Liver (tissue), 9 donors: ENCODE measurements around the gene CPAMD8. TPM values are rescaled to one million over a fixed set of nuclear protein-coding genes. Genes with fewer than 3 reads are reported as not detected.

Source experiments
- DNase-seq: peaks from one replicate; pipeline ENCODE4 v3.0.0-alpha.2; 2017; ENCODE audit warnings: low spot score
- H3K27ac ChIP-seq, 2 donors: one replicate each; pipeline ENCODE4 v1.7.0; 2013; ENCODE audit warnings: inconsistent platforms in 2 of 2, low read length in 2 of 2, control low read depth in 1 of 2, low read depth in 1 of 2, mild to moderate bottlenecking in 1 of 2
- H3K27me3 ChIP-seq, 4 donors: one replicate each; pipeline versions ENCODE4 v1.6.1 to v1.7.0; 2013; ENCODE audit warnings: low read length in 3 of 4, inconsistent platforms in 1 of 4, mild to moderate bottlenecking in 1 of 4, moderate library complexity in 1 of 4; ENCODE audit not compliant: control insufficient read depth in 4 of 4, insufficient read depth in 4 of 4
- H3K36me3 ChIP-seq, 4 donors: one replicate each; pipeline versions ENCODE4 v1.6.1 to v1.7.0; 2013; ENCODE audit warnings: low read length in 3 of 4, mild to moderate bottlenecking in 3 of 4, low read depth in 1 of 4, moderate library complexity in 1 of 4; ENCODE audit not compliant: control insufficient read depth in 4 of 4, insufficient read depth in 3 of 4
- H3K4me1 ChIP-seq, 4 donors: one replicate each; pipeline versions ENCODE4 v1.6.1 to v1.7.0; 2013; ENCODE audit warnings: low read length in 3 of 4, mild to moderate bottlenecking in 3 of 4, moderate library complexity in 1 of 4; ENCODE audit not compliant: control insufficient read depth in 4 of 4, insufficient read depth in 4 of 4
- H3K4me3 ChIP-seq, 3 donors: one replicate each; pipeline versions ENCODE4 v1.6.1 to v1.7.0; 2013; ENCODE audit warnings: low read length in 3 of 3, control low read depth in 1 of 3, low read depth in 1 of 3, mild to moderate bottlenecking in 1 of 3
- H3K9ac ChIP-seq, 2 donors: one replicate each; pipeline ENCODE4 v1.7.0; 2013; ENCODE audit warnings: low read length in 2 of 2, mild to moderate bottlenecking in 2 of 2, moderate library complexity in 2 of 2, control low read depth in 1 of 2, low read depth in 1 of 2
- H3K9me3 ChIP-seq, 4 donors: one replicate each; pipeline versions ENCODE4 v1.6.1 to v1.7.0; 2013; ENCODE audit warnings: low read length in 3 of 4; ENCODE audit not compliant: control insufficient read depth in 4 of 4
- EGR1 ChIP-seq, 2 donors: IDR thresholded peaks; 2 replicates each; pipeline ENCODE4 v1.6.1; 2016 to 2018; ENCODE audit warnings: antibody characterized with exemption in 2 of 2, low read depth in 2 of 2
- FOXA1 ChIP-seq: IDR thresholded peaks from 2 replicates; pipeline ENCODE4 v1.6.1; 2016; ENCODE audit warnings: antibody characterized with exemption
- FOXA2 ChIP-seq: IDR thresholded peaks from 2 replicates; pipeline ENCODE4 v1.6.1; 2016; ENCODE audit warnings: antibody characterized with exemption
- GABPA ChIP-seq, 2 donors: IDR thresholded peaks in 1 of 2; conservative IDR thresholded peaks in 1 of 2; 2 replicates each; pipeline ENCODE4 v1.6.1; 2016; ENCODE audit warnings: antibody characterized with exemption in 2 of 2, mild to moderate bottlenecking in 1 of 2, moderate library complexity in 1 of 2
- HNF4A ChIP-seq, 2 donors: conservative IDR thresholded peaks; 2 replicates each; pipeline ENCODE4 v1.6.1; 2016; ENCODE audit warnings: antibody characterized with exemption in 2 of 2, mild to moderate bottlenecking in 2 of 2
- HNF4G ChIP-seq: IDR thresholded peaks from 2 replicates; pipeline ENCODE4 v1.6.1; 2016; ENCODE audit warnings: antibody characterized with exemption
- JUND ChIP-seq, 2 donors: IDR thresholded peaks; 2 replicates each; pipeline ENCODE4 v1.6.1; 2016; ENCODE audit warnings: antibody characterized with exemption in 2 of 2
- NR2F2 ChIP-seq: IDR thresholded peaks from 2 replicates; pipeline ENCODE4 v1.6.1; 2016; ENCODE audit warnings: antibody characterized with exemption
- RAD21 ChIP-seq, 2 donors: IDR thresholded peaks; 2 replicates each; pipeline ENCODE4 v1.6.1; 2016; ENCODE audit warnings: antibody characterized with exemption in 2 of 2, mild to moderate bottlenecking in 2 of 2
- RXRA ChIP-seq, 2 donors: IDR thresholded peaks; 2 replicates each; pipeline ENCODE4 v1.6.1; 2017 to 2018; ENCODE audit warnings: antibody characterized with exemption in 2 of 2, mild to moderate bottlenecking in 1 of 2
- SP1 ChIP-seq: IDR thresholded peaks from 2 replicates; pipeline ENCODE4 v1.6.1; 2018; ENCODE audit warnings: antibody characterized with exemption, mild to moderate bottlenecking
- TAF1 ChIP-seq: conservative IDR thresholded peaks from 2 replicates; pipeline ENCODE4 v1.6.1; 2016; ENCODE audit warnings: antibody characterized with exemption, mild to moderate bottlenecking
- YY1 ChIP-seq: IDR thresholded peaks from 2 replicates; pipeline ENCODE4 v1.6.1; 2016; ENCODE audit warnings: antibody characterized with exemption, mild to moderate bottlenecking
- WGBS: extraction: QIAGEN DNeasy Blood & Tissue Kit; methylation state at CpG from one replicate; pipeline ENCODE4 v1.1.7; 2013; 5-methylcytosine and 5-hydroxymethylcytosine counted together
- polyA plus RNA-seq, 2 donors: library from polyadenylated mRNA; stranded (reverse) in 1 of 2; unstranded in 1 of 2; fragments of 200-250 nt in 1 of 2; fragments of >200 nt in 1 of 2; fragmentation: Nextera tagmentation in 1 of 2; extraction: Ambion mirVana in 1 of 2; gene quantifications; one replicate each; pipeline versions ENCODE4 v1.2.1 to v1.2.3, GENCODE V29; 2013 to 2015
- total RNA-seq, 2 donors: library from RNA; depleted of rRNA; stranded (reverse); fragments of >200 nt; gene quantifications; one replicate each; pipeline ENCODE4 v1.2.3, GENCODE V29; 2014
- TF ChIP-seq, protein P1 (sequence below): IDR thresholded peaks from 2 replicates; pipeline ENCODE4 v1.6.1; 2016; ENCODE audit warnings: antibody characterized with exemption
- TF ChIP-seq, protein P2 (sequence below): IDR thresholded peaks from 2 replicates; pipeline ENCODE4 v1.6.1; 2016; ENCODE audit warnings: antibody characterized with exemption, mild to moderate bottlenecking
- TF ChIP-seq, protein P3 (sequence below): IDR thresholded peaks from 2 replicates; pipeline ENCODE4 v1.6.1; 2016; ENCODE audit warnings: antibody characterized with exemption
- TF ChIP-seq, protein P4 (sequence below): IDR thresholded peaks from 2 replicates; pipeline ENCODE4 v1.6.1; 2016; ENCODE audit warnings: antibody characterized with exemption
- TF ChIP-seq, protein P5 (sequence below): fragments of 150-350 bp; IDR thresholded peaks from 2 replicates; pipeline ENCODE4 v1.5.1; 2017; ENCODE audit warnings: improper control_type of control experiment, low read depth, low read length; ENCODE audit not compliant: missing input control
- donor health status: healthy.
- donor health status: healthy.
- donor health status: healthy.
- donor health status: healthy.
- donor health status: healthy.

The CPAMD8 gene
- total and polyA plus RNA-seq, 4 donors: 0.92 to 1.4 (median 1.1) TPM

DNA sequence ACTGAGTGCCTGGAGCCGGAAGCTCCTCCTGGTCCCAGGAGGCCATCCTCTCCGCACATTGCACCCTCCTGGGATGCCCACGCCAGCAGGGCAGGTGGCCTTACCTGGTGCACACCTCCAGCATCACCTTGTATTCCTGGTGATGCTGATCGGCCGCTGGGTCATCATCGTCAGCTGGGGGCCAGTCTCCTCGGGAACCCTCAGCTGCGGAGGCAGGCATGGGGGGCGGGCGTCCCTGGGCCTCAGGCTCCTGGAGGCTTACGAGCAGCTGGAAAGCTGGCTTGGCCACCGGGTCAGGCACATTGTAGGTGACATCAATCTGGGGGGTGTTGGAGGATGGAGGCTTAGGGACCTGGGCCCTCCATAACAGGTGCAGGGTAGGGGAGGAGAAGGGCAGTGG lies 124.1 kb downstream of the CPAMD8 start:
- H3K9ac ChIP-seq: no peak overlapping the region
- H3K27ac ChIP-seq: no peak overlapping the region
- H3K27me3 ChIP-seq: no peaks in the 10 kb centered on the region
- no peaks in the 10 kb centered on the region for H3K36me3 ChIP-seq
- H3K9me3 ChIP-seq: no peaks in the 10 kb centered on the region
- no peak for DNase-seq
- no peaks in the 10 kb centered on the region for H3K4me1 ChIP-seq
- TF ChIP-seq HNF4G (no peak), GABPA (IDR thresholded peaks at IDR 0.05 in 1 of 2, conservative IDR thresholded peaks at IDR 0.05 in 1 of 2) (no peak), FOXA1 (no peak), RAD21 (IDR thresholded peaks at IDR 0.05) (no peak), TAF1 (no peak), SP1 (no peak), JUND (IDR thresholded peaks at IDR 0.05) (no peak), YY1 (no peak), EGR1 (IDR thresholded peaks at IDR 0.05; ENCODE audit: low read depth in 2 of 2) (no peak), NR2F2 (no peak), HNF4A (conservative IDR thresholded peaks at IDR 0.05) (no peak), RXRA (IDR thresholded peaks at IDR 0.05) (no peak)
- TF ChIP-seq, protein P1, sequence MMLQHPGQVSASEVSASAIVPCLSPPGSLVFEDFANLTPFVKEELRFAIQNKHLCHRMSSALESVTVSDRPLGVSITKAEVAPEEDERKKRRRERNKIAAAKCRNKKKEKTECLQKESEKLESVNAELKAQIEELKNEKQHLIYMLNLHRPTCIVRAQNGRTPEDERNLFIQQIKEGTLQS: no peak
- TF ChIP-seq, protein P2, sequence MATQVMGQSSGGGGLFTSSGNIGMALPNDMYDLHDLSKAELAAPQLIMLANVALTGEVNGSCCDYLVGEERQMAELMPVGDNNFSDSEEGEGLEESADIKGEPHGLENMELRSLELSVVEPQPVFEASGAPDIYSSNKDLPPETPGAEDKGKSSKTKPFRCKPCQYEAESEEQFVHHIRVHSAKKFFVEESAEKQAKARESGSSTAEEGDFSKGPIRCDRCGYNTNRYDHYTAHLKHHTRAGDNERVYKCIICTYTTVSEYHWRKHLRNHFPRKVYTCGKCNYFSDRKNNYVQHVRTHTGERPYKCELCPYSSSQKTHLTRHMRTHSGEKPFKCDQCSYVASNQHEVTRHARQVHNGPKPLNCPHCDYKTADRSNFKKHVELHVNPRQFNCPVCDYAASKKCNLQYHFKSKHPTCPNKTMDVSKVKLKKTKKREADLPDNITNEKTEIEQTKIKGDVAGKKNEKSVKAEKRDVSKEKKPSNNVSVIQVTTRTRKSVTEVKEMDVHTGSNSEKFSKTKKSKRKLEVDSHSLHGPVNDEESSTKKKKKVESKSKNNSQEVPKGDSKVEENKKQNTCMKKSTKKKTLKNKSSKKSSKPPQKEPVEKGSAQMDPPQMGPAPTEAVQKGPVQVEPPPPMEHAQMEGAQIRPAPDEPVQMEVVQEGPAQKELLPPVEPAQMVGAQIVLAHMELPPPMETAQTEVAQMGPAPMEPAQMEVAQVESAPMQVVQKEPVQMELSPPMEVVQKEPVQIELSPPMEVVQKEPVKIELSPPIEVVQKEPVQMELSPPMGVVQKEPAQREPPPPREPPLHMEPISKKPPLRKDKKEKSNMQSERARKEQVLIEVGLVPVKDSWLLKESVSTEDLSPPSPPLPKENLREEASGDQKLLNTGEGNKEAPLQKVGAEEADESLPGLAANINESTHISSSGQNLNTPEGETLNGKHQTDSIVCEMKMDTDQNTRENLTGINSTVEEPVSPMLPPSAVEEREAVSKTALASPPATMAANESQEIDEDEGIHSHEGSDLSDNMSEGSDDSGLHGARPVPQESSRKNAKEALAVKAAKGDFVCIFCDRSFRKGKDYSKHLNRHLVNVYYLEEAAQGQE: no peak
- TF ChIP-seq, protein P3, sequence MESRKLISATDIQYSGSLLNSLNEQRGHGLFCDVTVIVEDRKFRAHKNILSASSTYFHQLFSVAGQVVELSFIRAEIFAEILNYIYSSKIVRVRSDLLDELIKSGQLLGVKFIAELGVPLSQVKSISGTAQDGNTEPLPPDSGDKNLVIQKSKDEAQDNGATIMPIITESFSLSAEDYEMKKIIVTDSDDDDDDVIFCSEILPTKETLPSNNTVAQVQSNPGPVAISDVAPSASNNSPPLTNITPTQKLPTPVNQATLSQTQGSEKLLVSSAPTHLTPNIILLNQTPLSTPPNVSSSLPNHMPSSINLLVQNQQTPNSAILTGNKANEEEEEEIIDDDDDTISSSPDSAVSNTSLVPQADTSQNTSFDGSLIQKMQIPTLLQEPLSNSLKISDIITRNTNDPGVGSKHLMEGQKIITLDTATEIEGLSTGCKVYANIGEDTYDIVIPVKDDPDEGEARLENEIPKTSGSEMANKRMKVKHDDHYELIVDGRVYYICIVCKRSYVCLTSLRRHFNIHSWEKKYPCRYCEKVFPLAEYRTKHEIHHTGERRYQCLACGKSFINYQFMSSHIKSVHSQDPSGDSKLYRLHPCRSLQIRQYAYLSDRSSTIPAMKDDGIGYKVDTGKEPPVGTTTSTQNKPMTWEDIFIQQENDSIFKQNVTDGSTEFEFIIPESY: no peak
- TF ChIP-seq, protein P4, sequence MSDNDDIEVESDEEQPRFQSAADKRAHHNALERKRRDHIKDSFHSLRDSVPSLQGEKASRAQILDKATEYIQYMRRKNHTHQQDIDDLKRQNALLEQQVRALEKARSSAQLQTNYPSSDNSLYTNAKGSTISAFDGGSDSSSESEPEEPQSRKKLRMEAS: no peak
- H3K4me3 ChIP-seq: no peak overlapping the region
- WGBS: 92% methylated on average over 12 of the region's 12 CpGs

DNA sequence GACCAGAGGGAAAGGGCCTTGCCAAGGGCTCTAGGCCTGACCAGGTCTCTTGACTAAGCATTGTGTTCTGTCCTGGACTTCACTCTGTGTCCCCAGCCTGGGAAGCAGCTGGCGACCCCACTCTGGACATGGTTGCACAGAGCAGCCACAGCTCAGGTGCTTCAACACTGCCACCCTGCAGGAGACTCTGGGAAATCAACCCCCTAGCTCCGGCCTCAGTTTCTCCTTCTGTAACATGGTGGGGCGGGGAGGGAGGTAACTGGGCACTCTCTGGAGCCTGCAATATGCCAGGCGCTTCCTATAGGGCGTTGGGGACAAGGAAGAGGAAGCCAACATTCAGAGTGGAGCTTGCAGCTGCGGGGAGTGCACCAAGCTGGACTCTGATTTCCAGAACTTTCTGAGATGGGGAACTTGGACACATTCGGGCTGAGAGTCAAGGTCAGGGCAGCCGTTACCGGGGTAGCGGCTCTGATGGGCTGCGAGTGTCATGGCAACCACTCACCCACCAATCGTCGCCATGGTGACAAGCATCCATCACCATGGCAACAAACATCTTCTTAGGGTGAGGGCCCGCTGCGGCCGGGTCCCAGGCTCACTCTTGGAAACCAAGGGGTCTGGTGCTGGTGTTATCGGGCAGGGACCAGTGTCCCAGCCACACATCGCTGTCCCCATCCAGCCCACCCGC lies 125.0 kb downstream of the CPAMD8 start:
- TF ChIP-seq RXRA (IDR thresholded peaks at IDR 0.05) (no peak), NR2F2 (no peak), HNF4A (conservative IDR thresholded peaks at IDR 0.05) (no peak), FOXA2 (no peak)
- TF ChIP-seq, protein P5, sequence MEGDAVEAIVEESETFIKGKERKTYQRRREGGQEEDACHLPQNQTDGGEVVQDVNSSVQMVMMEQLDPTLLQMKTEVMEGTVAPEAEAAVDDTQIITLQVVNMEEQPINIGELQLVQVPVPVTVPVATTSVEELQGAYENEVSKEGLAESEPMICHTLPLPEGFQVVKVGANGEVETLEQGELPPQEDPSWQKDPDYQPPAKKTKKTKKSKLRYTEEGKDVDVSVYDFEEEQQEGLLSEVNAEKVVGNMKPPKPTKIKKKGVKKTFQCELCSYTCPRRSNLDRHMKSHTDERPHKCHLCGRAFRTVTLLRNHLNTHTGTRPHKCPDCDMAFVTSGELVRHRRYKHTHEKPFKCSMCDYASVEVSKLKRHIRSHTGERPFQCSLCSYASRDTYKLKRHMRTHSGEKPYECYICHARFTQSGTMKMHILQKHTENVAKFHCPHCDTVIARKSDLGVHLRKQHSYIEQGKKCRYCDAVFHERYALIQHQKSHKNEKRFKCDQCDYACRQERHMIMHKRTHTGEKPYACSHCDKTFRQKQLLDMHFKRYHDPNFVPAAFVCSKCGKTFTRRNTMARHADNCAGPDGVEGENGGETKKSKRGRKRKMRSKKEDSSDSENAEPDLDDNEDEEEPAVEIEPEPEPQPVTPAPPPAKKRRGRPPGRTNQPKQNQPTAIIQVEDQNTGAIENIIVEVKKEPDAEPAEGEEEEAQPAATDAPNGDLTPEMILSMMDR: no peak
- H3K9ac ChIP-seq: no peak overlapping the region
- no peak overlapping the region for H3K27ac ChIP-seq
- no peaks in the 10 kb centered on the region for H3K27me3 ChIP-seq
- peaks cover 0 to under 1% (median under 1%) of the 10 kb centered on the region in 4 donors for H3K4me1 ChIP-seq
- WGBS: 83% methylated on average over 19 of the region's 19 CpGs
- DNase-seq: no peak
- H3K4me3 ChIP-seq: no peak overlapping the region
- H3K36me3 ChIP-seq: no peaks in the 10 kb centered on the region
- H3K9me3 ChIP-seq: no peaks in the 10 kb centered on the region
